B cell (primary cell): ENCODE results near the gene PLCB1. TPM values are rescaled to one million over a fixed set of nuclear protein-coding genes. Genes with fewer than 3 reads are reported as not detected.

Experiments
- ATAC-seq: fragments of 200-7000 bp; cut with Tn5 transposase; one replicate; pipeline ENCODE4 v1.10.0; 2021; ENCODE audit warnings: low read depth, mild to moderate bottlenecking, moderate number of reproducible peaks, moderate library complexity
- CTCF ChIA-PET: fragments of 350-600 bp; sonication (Branson Sonifier 250); formaldehyde crosslinking; loops from one replicate; lab custom pipeline; 2021; ENCODE audit warnings: antibody characterized with exemption, inconsistent platforms; lab: Charles Lee
- POLR2A ChIA-PET: fragments of 350-600 bp; sonication (Branson Sonifier 250); formaldehyde crosslinking; loops from one replicate; lab custom pipeline; 2021; ENCODE audit warnings: antibody characterized with exemption; lab: Charles Lee
- DNase-seq: peaks from one replicate; pipeline ENCODE4 v3.0.0; 2013
- H2AFZ ChIP-seq: 2 replicates; pipeline ENCODE4 v1.6.1; 2012; ENCODE audit warnings: mild to moderate bottlenecking, low read depth, low read length; ENCODE audit not compliant: insufficient read depth, poor library complexity, severe bottlenecking
- H3K27ac ChIP-seq, 2 donors: 1 replicate in 1 of 2; 2 replicates in 1 of 2; pipeline ENCODE4 v1.5.1; 2012 to 2013; ENCODE audit warnings: low read length in 2 of 2, mild to moderate bottlenecking in 2 of 2, moderate library complexity in 1 of 2
- H3K27me3 ChIP-seq, 4 experiments: fragments of 200-600 bp in 1 of 4; sonication (generic) in 1 of 4; replicated peaks in 1 of 4; 1 replicate in 2 of 4; 2 replicates in 2 of 4; pipeline versions ENCODE4 v1.6.1 to v1.7.0; 2013 to 2016; ENCODE audit warnings: low read length in 3 of 4, mild to moderate bottlenecking in 2 of 4, mixed read lengths in 1 of 4, moderate library complexity in 1 of 4; ENCODE audit not compliant: insufficient read depth in 4 of 4, control insufficient read depth in 3 of 4; ENCODE audit errors: control extremely low read depth in 1 of 4
- H3K36me3 ChIP-seq, 2 experiments: replicated peaks in 1 of 2; 1 replicate in 1 of 2; 2 replicates in 1 of 2; pipeline versions ENCODE4 v1.6.1 to v1.7.1; 2013; ENCODE audit warnings: low read length in 1 of 2; ENCODE audit not compliant: insufficient read depth in 2 of 2, control insufficient read depth in 1 of 2; ENCODE audit errors: control extremely low read depth in 1 of 2, extremely low read depth in 1 of 2
- H3K4me1 ChIP-seq, 2 donors: fragments of 200-600 bp in 1 of 2; sonication (generic) in 1 of 2; 1 replicate in 1 of 2; 2 replicates in 1 of 2; pipeline versions ENCODE4 v1.5.1 to v1.6.1; 2013 to 2017; ENCODE audit warnings: low read length in 2 of 2; ENCODE audit not compliant: control insufficient read depth in 2 of 2, insufficient read depth in 2 of 2
- H3K4me2 ChIP-seq: replicated peaks from 2 replicates; pipeline ENCODE3; 2012; ENCODE audit warnings: mild to moderate bottlenecking, low read depth, low read length; ENCODE audit not compliant: poor library complexity, severe bottlenecking
- H3K4me3 ChIP-seq, 5 experiments: fragments of 200-600 bp in 1 of 5; sonication (generic) in 1 of 5; 1 replicate in 3 of 5; 2 replicates in 2 of 5; pipeline versions ENCODE4 v1.5.1 to v1.7.0; 2011 to 2016; ENCODE audit warnings: low read length in 4 of 5, mild to moderate bottlenecking in 4 of 5, low read depth in 2 of 5, control low read depth in 1 of 5, moderate library complexity in 1 of 5; ENCODE audit not compliant: insufficient read depth in 1 of 5; ENCODE audit errors: control extremely low read depth in 1 of 5, extremely low read depth in 1 of 5
- H3K79me2 ChIP-seq: fragments of 200-600 bp; sonication (generic); one replicate; pipeline ENCODE4 v1.6.0; 2016; ENCODE audit warnings: low read length; ENCODE audit not compliant: control insufficient read depth, insufficient read depth
- H3K9ac ChIP-seq: fragments of 200-600 bp; sonication (generic); 2 replicates; pipeline ENCODE4 v1.6.1; 2017; ENCODE audit warnings: mild to moderate bottlenecking, low read length, moderate library complexity
- H3K9me3 ChIP-seq, 3 donors: one replicate each; pipeline versions ENCODE4 v1.6.1 to v1.7.1; 2013; ENCODE audit warnings: low read length in 2 of 3; ENCODE audit not compliant: control insufficient read depth in 2 of 3, insufficient read depth in 1 of 3; ENCODE audit errors: control extremely low read depth in 1 of 3
- H4K20me1 ChIP-seq: 2 replicates; pipeline ENCODE4 v1.6.0; 2012; ENCODE audit warnings: mild to moderate bottlenecking, low read length; ENCODE audit not compliant: insufficient read depth, control insufficient read depth, poor library complexity, severe bottlenecking
- H3K27ac Mint-ChIP-seq: one replicate; pipeline ENCODE4 v1.8.0; 2021; ENCODE audit warnings: mixed read lengths
- H3K27me3 Mint-ChIP-seq: one replicate; pipeline ENCODE4 v1.8.0; 2021; ENCODE audit warnings: mixed read lengths
- H3K4me1 Mint-ChIP-seq: one replicate; pipeline ENCODE4 v1.8.0; 2021; ENCODE audit warnings: mixed read lengths
- H3K4me3 Mint-ChIP-seq: one replicate; pipeline ENCODE4 v1.8.0; 2021; ENCODE audit warnings: mixed read lengths
- H3K9me3 Mint-ChIP-seq: one replicate; pipeline ENCODE4 v1.8.0; 2022; ENCODE audit warnings: mixed read lengths; ENCODE audit not compliant: insufficient read depth
- CTCF ChIP-seq: fragments of 200-600 bp; IDR thresholded peaks from one replicate; pipeline ENCODE4 v1.8.0; 2022; ENCODE audit warnings: antibody characterized with exemption, mild to moderate bottlenecking
- EZH2 ChIP-seq: IDR thresholded peaks from 2 replicates; pipeline ENCODE4 v1.6.1; 2012; ENCODE audit warnings: borderline replicate concordance, low read depth, mild to moderate bottlenecking, moderate library complexity, low read length; ENCODE audit not compliant: insufficient read depth, poor library complexity, severe bottlenecking
- WGBS: methylation state at CpG from one replicate; pipeline ENCODE4 v1.1.5; 2013; ENCODE audit warnings: missing lambda C conversion rate; ENCODE audit not compliant: insufficient coverage; 5-methylcytosine and 5-hydroxymethylcytosine counted together
- intact Hi-C: fragments of 100-400 bp; cut with micrococcal nuclease; formaldehyde crosslinking; loops from one replicate; pipeline ENCODE4 v1.10.0; 2022
- polyA plus RNA-seq: library from polyadenylated mRNA; depleted of rRNA; stranded (reverse); fragments of >200 nt; gene quantifications from 2 replicates; pipeline ENCODE4 v1.2.3, GENCODE V29; 2012
- total RNA-seq, 2 donors: library from RNA; stranded (reverse); fragments of 120-200 nt in 1 of 2; gene quantifications; 1 replicate in 1 of 2; 2 replicates in 1 of 2; pipeline versions ENCODE4 v1.2.3 to v1.2.4, GENCODE V29; 2013 to 2022

PLCB1 gene
- total and polyA plus RNA-seq, 2 donors (not counting 1 experiment from before 2014, with no cell fraction given), result 0.18 to 0.47 TPM

DNA sequence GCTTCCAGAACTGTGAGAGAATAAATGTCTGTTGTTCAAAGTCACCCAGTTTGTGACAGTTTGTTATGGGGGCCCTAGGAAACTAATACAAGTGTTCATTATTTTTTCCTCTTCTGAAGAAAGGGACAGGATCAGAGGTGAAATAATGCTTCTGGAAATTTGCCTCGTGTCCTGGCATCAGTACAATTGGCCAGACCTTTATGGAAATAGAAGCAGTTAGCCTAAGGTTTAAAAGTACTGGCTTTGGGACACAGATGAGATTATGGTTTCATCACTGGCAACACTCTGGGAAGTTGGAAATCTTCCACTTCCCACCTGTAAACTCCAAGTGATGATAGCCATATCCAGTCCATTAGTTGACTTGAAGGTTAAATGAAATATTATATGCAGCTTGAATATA lies 88.7 kb downstream of the PLCB1 start:
- intact Hi-C loops, result no loop called here
- H3K4me3 ChIP-seq, result no peak overlapping the region
- H3K27me3 Mint-ChIP-seq, result no peaks in the 10 kb centered on the region
- WGBS, result no CpG with 5 or more reads among the region's 1 CpG
- no peak overlapping the region for H3K4me2 ChIP-seq
- ChIA-PET POLR2A (no interaction called here), CTCF (no interaction called here)
- H3K27ac Mint-ChIP-seq, result no peak overlapping the region
- no peaks in the 10 kb centered on the region for H3K79me2 ChIP-seq
- no peak overlapping the region for H2AFZ ChIP-seq
- no peaks in the 10 kb centered on the region for H3K27me3 ChIP-seq
- H3K9me3 ChIP-seq, result no peaks in the 10 kb centered on the region
- no peaks in the 10 kb centered on the region for H3K4me1 ChIP-seq
- H4K20me1 ChIP-seq, result no peaks in the 10 kb centered on the region
- no peak overlapping the region for H3K4me3 Mint-ChIP-seq
- H3K9ac ChIP-seq, result no peak overlapping the region
- no peaks in the 10 kb centered on the region for H3K9me3 Mint-ChIP-seq
- DNase-seq, result no peak
- H3K4me1 Mint-ChIP-seq, result no peaks in the 10 kb centered on the region
- H3K36me3 ChIP-seq, result no peaks in the 10 kb centered on the region
- ATAC-seq, result no peak
- H3K27ac ChIP-seq, result no peak overlapping the region
- TF ChIP-seq CTCF (no peak), EZH2 (no peak)

DNA sequence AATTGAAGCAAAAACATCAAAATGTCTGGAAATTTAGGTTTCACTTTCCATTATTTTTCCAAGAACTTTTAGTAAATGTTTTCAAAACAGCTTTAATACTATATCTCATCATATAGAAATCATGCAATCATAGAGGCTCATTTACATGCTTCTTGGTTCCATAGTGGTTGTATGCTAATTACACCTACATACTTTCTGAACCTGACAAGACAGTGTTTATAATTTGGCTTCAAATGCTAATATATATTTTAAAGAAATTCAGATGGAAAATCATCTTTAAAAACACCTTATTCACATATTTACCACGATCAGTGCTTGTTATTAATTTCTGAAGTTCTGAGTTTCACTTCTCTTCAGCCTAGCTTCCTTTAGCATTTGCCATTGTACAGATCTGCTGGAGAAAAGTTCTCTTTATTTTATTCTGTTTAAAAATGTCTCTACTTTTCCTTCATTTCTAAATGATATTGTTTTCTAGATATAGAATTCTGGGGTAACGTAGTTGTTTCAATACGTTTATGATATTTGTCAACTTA lies 89.9 kb downstream of the PLCB1 start:
- no peak for DNase-seq
- WGBS, result no CpG with 5 or more reads among the region's 3 CpGs
- Histone ChIP-seq H2AFZ (no peak overlapping the region), H4K20me1 (no peaks in the 10 kb centered on the region), H3K36me3 (no peaks in the 10 kb centered on the region), H3K9me3 (no peaks in the 10 kb centered on the region), H3K4me1 (no peaks in the 10 kb centered on the region), H3K27me3 (no peaks in the 10 kb centered on the region), H3K79me2 (no peaks in the 10 kb centered on the region), H3K4me2 (no peak overlapping the region), H3K27ac (no peak overlapping the region), H3K4me3 (no peak overlapping the region), H3K9ac (no peak overlapping the region)
- Mint-ChIP-seq H3K9me3 (no peaks in the 10 kb centered on the region), H3K4me1 (no peaks in the 10 kb centered on the region), H3K27me3 (no peaks in the 10 kb centered on the region), H3K4me3 (no peak overlapping the region), H3K27ac (no peak overlapping the region)
- POLR2A ChIA-PET, result no interaction called here
- intact Hi-C loops, result no loop called here
- no peak for ATAC-seq
- no peak for TF ChIP-seq EZH2
- no peak for TF ChIP-seq CTCF
- CTCF ChIA-PET, result no interaction called here
